GM23338 (cell line): ENCODE measurements around the gene ATF5. TPM values are rescaled to one million over a fixed set of nuclear protein-coding genes. Genes with fewer than 3 reads are reported as not detected.

Experiments
- ATAC-seq: fragments of 200-7000 bp; cut with Tn5 transposase; 3 replicates; pipeline ENCODE4 v1.9.1; 2020
- DNase-seq: peaks from one replicate; pipeline ENCODE4 v3.0.0-alpha.2; 2015; ENCODE audit warnings: low spot score
- H2AFZ ChIP-seq: fragments of 200-600 bp; sonication (generic); 2 replicates; pipeline ENCODE4 v1.8.0; 2016; ENCODE audit warnings: antibody characterized with exemption, mild to moderate bottlenecking, moderate library complexity
- H3F3A ChIP-seq: fragments of 200-600 bp; sonication (generic); replicated peaks from 2 replicates; pipeline ENCODE4 v1.8.0; 2017; ENCODE audit warnings: antibody characterized with exemption, mixed run types, low read depth
- H3K27ac ChIP-seq: fragments of 200-600 bp; sonication (generic); 2 replicates; pipeline ENCODE4 v1.6.1; 2016; ENCODE audit warnings: low read depth
- H3K27me3 ChIP-seq: fragments of 200-600 bp; sonication (generic); 2 replicates; pipeline ENCODE4 v1.8.0; 2016; ENCODE audit warnings: mild to moderate bottlenecking, mixed run types, moderate library complexity; ENCODE audit not compliant: insufficient read depth
- H3K36me3 ChIP-seq: fragments of 200-600 bp; sonication (generic); 2 replicates; pipeline ENCODE4 v1.8.0; 2016; ENCODE audit warnings: mild to moderate bottlenecking; ENCODE audit not compliant: insufficient read depth
- H3K4me1 ChIP-seq: fragments of 200-600 bp; sonication (generic); 2 replicates; pipeline ENCODE4 v1.8.0; 2016; ENCODE audit warnings: mild to moderate bottlenecking, moderate library complexity; ENCODE audit not compliant: insufficient read depth
- H3K4me2 ChIP-seq: fragments of 200-600 bp; sonication (generic); 2 replicates; pipeline ENCODE4 v1.7.1; 2017; ENCODE audit warnings: mixed run types
- H3K4me3 ChIP-seq: fragments of 200-600 bp; sonication (generic); 2 replicates; pipeline ENCODE4 v1.6.1; 2016; ENCODE audit warnings: mixed run types
- H3K79me2 ChIP-seq: fragments of 200-600 bp; sonication (generic); replicated peaks from 2 replicates; pipeline ENCODE4 v1.8.0; 2017; ENCODE audit warnings: mild to moderate bottlenecking; ENCODE audit not compliant: insufficient read depth
- H3K9me2 ChIP-seq: fragments of 200-600 bp; sonication (generic); 2 replicates; pipeline ENCODE4 v1.8.0; 2017; ENCODE audit not compliant: insufficient read depth
- H4K20me1 ChIP-seq: fragments of 200-600 bp; sonication (generic); replicated peaks from 2 replicates; pipeline ENCODE4 v1.8.0; 2017; ENCODE audit warnings: mild to moderate bottlenecking; ENCODE audit not compliant: insufficient read depth
- H3K27ac Mint-ChIP-seq: 2 replicates; pipeline ENCODE4 v1.8.0; 2020; ENCODE audit warnings: inconsistent platforms, mild to moderate bottlenecking, moderate library complexity, mixed read lengths
- H3K27me3 Mint-ChIP-seq: 3 replicates; pipeline ENCODE4 v1.8.0; 2022; ENCODE audit warnings: low read depth, mild to moderate bottlenecking, moderate library complexity, mixed read lengths, inconsistent platforms; ENCODE audit not compliant: insufficient read depth, poor library complexity
- H3K36me3 Mint-ChIP-seq: 3 replicates; pipeline ENCODE4 v1.8.0; 2021; ENCODE audit warnings: low read depth, mild to moderate bottlenecking, inconsistent platforms, moderate library complexity, mixed read lengths
- H3K4me1 Mint-ChIP-seq: 3 replicates; pipeline ENCODE4 v1.8.0; 2020; ENCODE audit warnings: mild to moderate bottlenecking, inconsistent platforms, mixed read lengths
- H3K4me3 Mint-ChIP-seq: 3 replicates; pipeline ENCODE4 v1.8.0; 2021; ENCODE audit warnings: moderate library complexity, mild to moderate bottlenecking, inconsistent platforms, mixed read lengths
- H3K9me3 Mint-ChIP-seq: 3 replicates; pipeline ENCODE4 v1.8.0; 2020; ENCODE audit warnings: moderate library complexity, mild to moderate bottlenecking, inconsistent platforms, mixed read lengths
- CREB1 ChIP-seq: fragments of 250-450 bp; sonication (Bioruptor Pico); IDR thresholded peaks from 2 replicates; pipeline ENCODE4 v1.5.0; 2020; ENCODE audit warnings: low read depth, mild to moderate bottlenecking, moderate library complexity
- EZH2 ChIP-seq: fragments of 200-600 bp; sonication (generic); IDR thresholded peaks from one replicate; pipeline ENCODE4 v1.8.0; 2017; ENCODE audit warnings: antibody characterized with exemption, mild to moderate bottlenecking, low read depth; ENCODE audit not compliant: unreplicated experiment
- EZH2phosphoT487 ChIP-seq: fragments of 200-600 bp; sonication (generic); IDR thresholded peaks from one replicate; pipeline ENCODE4 v1.8.1; 2018; ENCODE audit warnings: antibody characterized with exemption; ENCODE audit not compliant: unreplicated experiment
- JUNB ChIP-seq: IDR thresholded peaks from one replicate; pipeline ENCODE4 v1.6.1; 2016; ENCODE audit warnings: antibody characterized with exemption; ENCODE audit not compliant: unreplicated experiment
- NANOG ChIP-seq: IDR thresholded peaks from 2 replicates; pipeline ENCODE4 v1.6.1; 2016; ENCODE audit warnings: antibody characterized with exemption, borderline replicate concordance
- POLR2AphosphoS5 ChIP-seq: IDR thresholded peaks from 2 replicates; pipeline ENCODE4 v1.6.1; 2016; ENCODE audit warnings: antibody characterized with exemption, low read depth
- ZNF114 ChIP-seq: fragments of 250-450 bp; sonication (Bioruptor Pico); IDR thresholded peaks from 2 replicates; pipeline ENCODE4 v1.5.0; 2020; ENCODE audit warnings: mild to moderate bottlenecking, moderate library complexity
- polyA plus RNA-seq: library from polyadenylated mRNA; unstranded; fragments of >200 nt; fragmentation: Nextera tagmentation; extraction: Ambion mirVana; gene quantifications from 2 replicates; pipeline ENCODE4 v1.2.1, GENCODE V29; 2016
- total RNA-seq: library from RNA; depleted of rRNA; stranded (reverse); fragments of >200 nt; shearing (Covaris generic); gene quantifications from 2 replicates; pipeline ENCODE4 v1.2.3, GENCODE V29; 2014
- TF ChIP-seq, protein P1 (sequence below), 2 experiments: fragments of 200-600 bp in 1 of 2; sonication (generic) in 1 of 2; conservative IDR thresholded peaks; 2 replicates each; pipeline versions ENCODE4 v1.5.1 to v1.6.1; 2016 to 2017; ENCODE audit warnings: antibody characterized with exemption in 2 of 2, low read depth in 2 of 2, mild to moderate bottlenecking in 2 of 2, moderate library complexity in 1 of 2
- TF ChIP-seq, protein P2 (sequence below): IDR thresholded peaks from 2 replicates; pipeline ENCODE4 v1.6.1; 2016; ENCODE audit warnings: antibody characterized with exemption
- TF ChIP-seq, protein P3 (sequence below): IDR thresholded peaks from one replicate; pipeline ENCODE4 v1.6.1; 2018; ENCODE audit warnings: antibody characterized with exemption; ENCODE audit not compliant: unreplicated experiment

The ATF5 gene
- total and polyA plus RNA-seq, 2 experiments from 2014 or later: 7.4 to 9.6 TPM

- peak overlapping the region; percentile 99 for H3K27ac Mint-ChIP-seq
- H3K4me3 Mint-ChIP-seq: peak overlapping the region; percentile 93
- Histone ChIP-seq H3K36me3 (peaks cover 13% of the 10 kb centered on the region), H3K27ac (peak overlapping the region; percentile 98), H3K4me3 (peak overlapping the region; percentile 99), H3K27me3 (no peaks in the 10 kb centered on the region), H3K4me1 (peaks cover 10% of the 10 kb centered on the region), H2AFZ (peak overlapping the region; percentile 97), H3K79me2 (peaks cover 48% of the 10 kb centered on the region), H3K9me2 (no peaks in the 10 kb centered on the region), H4K20me1 (peaks cover 28% of the 10 kb centered on the region), H3K4me2 (peak overlapping the region; percentile 100), H3F3A (no peaks in the 10 kb centered on the region; the same call in none of the 2 replicates)
- peak; percentile 83 for ATAC-seq
- DNase-seq: peak; percentile 98
- peaks cover 27% of the 10 kb centered on the region for H3K27me3 Mint-ChIP-seq
- peaks cover 74% of the 10 kb centered on the region for H3K36me3 Mint-ChIP-seq
- H3K4me1 Mint-ChIP-seq: peaks cover 24% of the 10 kb centered on the region
- TF ChIP-seq EZH2: no peak
- no peak for TF ChIP-seq NANOG
- TF ChIP-seq JUNB: no peak
- peak; percentile 95 for TF ChIP-seq POLR2AphosphoS5
- TF ChIP-seq, protein P1, sequence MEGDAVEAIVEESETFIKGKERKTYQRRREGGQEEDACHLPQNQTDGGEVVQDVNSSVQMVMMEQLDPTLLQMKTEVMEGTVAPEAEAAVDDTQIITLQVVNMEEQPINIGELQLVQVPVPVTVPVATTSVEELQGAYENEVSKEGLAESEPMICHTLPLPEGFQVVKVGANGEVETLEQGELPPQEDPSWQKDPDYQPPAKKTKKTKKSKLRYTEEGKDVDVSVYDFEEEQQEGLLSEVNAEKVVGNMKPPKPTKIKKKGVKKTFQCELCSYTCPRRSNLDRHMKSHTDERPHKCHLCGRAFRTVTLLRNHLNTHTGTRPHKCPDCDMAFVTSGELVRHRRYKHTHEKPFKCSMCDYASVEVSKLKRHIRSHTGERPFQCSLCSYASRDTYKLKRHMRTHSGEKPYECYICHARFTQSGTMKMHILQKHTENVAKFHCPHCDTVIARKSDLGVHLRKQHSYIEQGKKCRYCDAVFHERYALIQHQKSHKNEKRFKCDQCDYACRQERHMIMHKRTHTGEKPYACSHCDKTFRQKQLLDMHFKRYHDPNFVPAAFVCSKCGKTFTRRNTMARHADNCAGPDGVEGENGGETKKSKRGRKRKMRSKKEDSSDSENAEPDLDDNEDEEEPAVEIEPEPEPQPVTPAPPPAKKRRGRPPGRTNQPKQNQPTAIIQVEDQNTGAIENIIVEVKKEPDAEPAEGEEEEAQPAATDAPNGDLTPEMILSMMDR (conservative IDR thresholded peaks at IDR 0.05; ENCODE audit: low read depth in 2 of 2): no peak
- TF ChIP-seq EZH2phosphoT487: no peak
- TF ChIP-seq, protein P2, sequence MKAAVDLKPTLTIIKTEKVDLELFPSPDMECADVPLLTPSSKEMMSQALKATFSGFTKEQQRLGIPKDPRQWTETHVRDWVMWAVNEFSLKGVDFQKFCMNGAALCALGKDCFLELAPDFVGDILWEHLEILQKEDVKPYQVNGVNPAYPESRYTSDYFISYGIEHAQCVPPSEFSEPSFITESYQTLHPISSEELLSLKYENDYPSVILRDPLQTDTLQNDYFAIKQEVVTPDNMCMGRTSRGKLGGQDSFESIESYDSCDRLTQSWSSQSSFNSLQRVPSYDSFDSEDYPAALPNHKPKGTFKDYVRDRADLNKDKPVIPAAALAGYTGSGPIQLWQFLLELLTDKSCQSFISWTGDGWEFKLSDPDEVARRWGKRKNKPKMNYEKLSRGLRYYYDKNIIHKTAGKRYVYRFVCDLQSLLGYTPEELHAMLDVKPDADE: no peak
- TF ChIP-seq CREB1 (CRISPR knock-in tag): peak; percentile 62
- TF ChIP-seq, protein P3, sequence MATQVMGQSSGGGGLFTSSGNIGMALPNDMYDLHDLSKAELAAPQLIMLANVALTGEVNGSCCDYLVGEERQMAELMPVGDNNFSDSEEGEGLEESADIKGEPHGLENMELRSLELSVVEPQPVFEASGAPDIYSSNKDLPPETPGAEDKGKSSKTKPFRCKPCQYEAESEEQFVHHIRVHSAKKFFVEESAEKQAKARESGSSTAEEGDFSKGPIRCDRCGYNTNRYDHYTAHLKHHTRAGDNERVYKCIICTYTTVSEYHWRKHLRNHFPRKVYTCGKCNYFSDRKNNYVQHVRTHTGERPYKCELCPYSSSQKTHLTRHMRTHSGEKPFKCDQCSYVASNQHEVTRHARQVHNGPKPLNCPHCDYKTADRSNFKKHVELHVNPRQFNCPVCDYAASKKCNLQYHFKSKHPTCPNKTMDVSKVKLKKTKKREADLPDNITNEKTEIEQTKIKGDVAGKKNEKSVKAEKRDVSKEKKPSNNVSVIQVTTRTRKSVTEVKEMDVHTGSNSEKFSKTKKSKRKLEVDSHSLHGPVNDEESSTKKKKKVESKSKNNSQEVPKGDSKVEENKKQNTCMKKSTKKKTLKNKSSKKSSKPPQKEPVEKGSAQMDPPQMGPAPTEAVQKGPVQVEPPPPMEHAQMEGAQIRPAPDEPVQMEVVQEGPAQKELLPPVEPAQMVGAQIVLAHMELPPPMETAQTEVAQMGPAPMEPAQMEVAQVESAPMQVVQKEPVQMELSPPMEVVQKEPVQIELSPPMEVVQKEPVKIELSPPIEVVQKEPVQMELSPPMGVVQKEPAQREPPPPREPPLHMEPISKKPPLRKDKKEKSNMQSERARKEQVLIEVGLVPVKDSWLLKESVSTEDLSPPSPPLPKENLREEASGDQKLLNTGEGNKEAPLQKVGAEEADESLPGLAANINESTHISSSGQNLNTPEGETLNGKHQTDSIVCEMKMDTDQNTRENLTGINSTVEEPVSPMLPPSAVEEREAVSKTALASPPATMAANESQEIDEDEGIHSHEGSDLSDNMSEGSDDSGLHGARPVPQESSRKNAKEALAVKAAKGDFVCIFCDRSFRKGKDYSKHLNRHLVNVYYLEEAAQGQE: no peak
- TF ChIP-seq ZNF114 (CRISPR knock-in tag): no peak
- H3K9me3 Mint-ChIP-seq: peaks cover 14% of the 10 kb centered on the region
These were observed 842 bp downstream of the ATF5 start for GRCh38 chr19:49929611-49930482.
